GM21526 (cell line): ENCODE measurements around the gene APOBEC2.
"Not testable (repeated sequence)": the region's sequence is repeated elsewhere in the genome, so short reads cannot be mapped to it uniquely, and the experiment has no call there.

ENCODE experiments used
- ATAC-seq: cut with Tn5 transposase; IDR thresholded peaks from one replicate; pipeline ENCODE4 v1.9.1; 2021; ENCODE audit warnings: moderate library complexity; ENCODE audit not compliant: unreplicated experiment, low FRiP score

APOBEC2 gene

GRCh38 chr6:41053041-41053440 lies at the start of gene APOBEC2:
APOBEC2 (plus strand) TSS chr6:41053202; CDS start chr6:41053348, 146 bp downstream.
- ATAC-seq, result no peak

- ATAC-seq, result peak; percentile 50
Observed at GRCh38 chr6:41006217-41006616, 46.8 kb upstream of the APOBEC2 start.

- not testable (repeated sequence) for ATAC-seq
Observed at GRCh38 chr6:41006980-41007379, 46.0 kb upstream of the APOBEC2 start.

- ATAC-seq, result no peak
Observed at GRCh38 chr6:41008011-41008410, 45.0 kb upstream of the APOBEC2 start.

GRCh38 chr6:41009669-41010068 lies 43.3 kb upstream of the APOBEC2 start:
- ATAC-seq, result no peak

GRCh38 chr6:41011673-41012072 lies 41.3 kb upstream of the APOBEC2 start:
- ATAC-seq, result no peak

GRCh38 chr6:41013466-41014153 lies 39.4 kb upstream of the APOBEC2 start:
- ATAC-seq, result no peak

GRCh38 chr6:41014780-41015179 lies 38.2 kb upstream of the APOBEC2 start:
- ATAC-seq, result no peak

- not testable (repeated sequence) for ATAC-seq
Observed at GRCh38 chr6:41015860-41016259, 37.1 kb upstream of the APOBEC2 start.

GRCh38 chr6:41017663-41018062 lies 35.3 kb upstream of the APOBEC2 start:
- ATAC-seq, result no peak

- no peak for ATAC-seq
Observed at GRCh38 chr6:41021832-41022231, 31.2 kb upstream of the APOBEC2 start.

GRCh38 chr6:41022294-41022693 lies 30.7 kb upstream of the APOBEC2 start:
- ATAC-seq, result no peak

GRCh38 chr6:41023114-41023513 lies 29.9 kb upstream of the APOBEC2 start:
- ATAC-seq, result no peak

GRCh38 chr6:41025966-41026530 lies 27.0 kb upstream of the APOBEC2 start:
- ATAC-seq, result no peak

GRCh38 chr6:41027241-41027640 lies 25.8 kb upstream of the APOBEC2 start:
- ATAC-seq, result no peak

- peak; percentile 89 for ATAC-seq
Observed at GRCh38 chr6:41027799-41028560, 25.0 kb upstream of the APOBEC2 start.

- ATAC-seq, result peak; percentile 23
Observed at GRCh38 chr6:41028561-41029412, 24.2 kb upstream of the APOBEC2 start.

GRCh38 chr6:41032830-41033229 lies 20.2 kb upstream of the APOBEC2 start:
- no peak for ATAC-seq

GRCh38 chr6:41033776-41034175 lies 19.2 kb upstream of the APOBEC2 start:
- no peak for ATAC-seq

- ATAC-seq, result no peak
Observed at GRCh38 chr6:41036186-41036585, 16.8 kb upstream of the APOBEC2 start.

- no peak for ATAC-seq
Observed at GRCh38 chr6:41036601-41037000, 16.4 kb upstream of the APOBEC2 start.
